H1 (cell line): ENCODE measurements around the gene TNIP1.

Experiments used
- CEBPB ChIP-seq: IDR thresholded peaks from 2 replicates; pipeline ENCODE4 v1.6.1; 2012; ENCODE audit warnings: low read depth, low read length
- CTBP2 ChIP-seq: IDR thresholded peaks from 2 replicates; pipeline ENCODE4 v1.7.0; 2011; ENCODE audit warnings: borderline replicate concordance, mild to moderate bottlenecking, moderate library complexity, mixed read lengths, low read length; ENCODE audit not compliant: insufficient read depth, insufficient read length
- EZH2 ChIP-seq: fragments of 200-600 bp; sonication (generic); IDR thresholded peaks from 2 replicates; pipeline ENCODE4 v1.7.1; 2012; ENCODE audit warnings: low read depth, mild to moderate bottlenecking, moderate library complexity, low read length, inconsistent platforms; ENCODE audit not compliant: severe bottlenecking
- HDAC2 ChIP-seq, 2 experiments: fragments of 300-600 bp in 1 of 2; sonication (generic) in 1 of 2; IDR thresholded peaks; 2 replicates each; pipeline ENCODE4 v1.6.1; 2011 to 2012; ENCODE audit warnings: low read depth in 2 of 2, low read length in 2 of 2, mild to moderate bottlenecking in 2 of 2, moderate library complexity in 2 of 2, borderline replicate concordance in 1 of 2, inconsistent platforms in 1 of 2
- JUN ChIP-seq: IDR thresholded peaks from 2 replicates; pipeline ENCODE4 v1.6.1; 2011; ENCODE audit warnings: low read depth, mild to moderate bottlenecking, improper control_type of control experiment, low read length
- MAFK ChIP-seq: IDR thresholded peaks from 2 replicates; pipeline ENCODE4 v1.6.1; 2012; ENCODE audit warnings: low read depth, mild to moderate bottlenecking, improper control_type of control experiment, low read length
- POLR2A ChIP-seq, 2 experiments: IDR thresholded peaks; 1 replicate in 1 of 2; 2 replicates in 1 of 2; pipeline ENCODE4 v1.6.1; 2011; ENCODE audit warnings: low read depth in 2 of 2, low read length in 2 of 2, mild to moderate bottlenecking in 2 of 2; ENCODE audit errors: control extremely low read depth in 1 of 2

- TF ChIP-seq JUN: no peak
- TF ChIP-seq EZH2: no peak
- no peak for TF ChIP-seq HDAC2 (IDR thresholded peaks at IDR 0.05; ENCODE audit: borderline replicate concordance in 1 of 2, low read depth in 2 of 2, low read length in 2 of 2)
- TF ChIP-seq POLR2A (IDR thresholded peaks at IDR 0.05; ENCODE audit: control extremely low read depth in 1 of 2, low read depth in 2 of 2, low read length in 2 of 2): no peak
- TF ChIP-seq CEBPB: no peak
- TF ChIP-seq MAFK: no peak
- no peak for TF ChIP-seq CTBP2
These were observed 20.1 kb downstream of the TNIP1 start for GRCh38 chr5:151060742-151061141.
